SK-N-SH treated with all-trans-retinoic acid at 6 μM for 48 hours (cell line): ENCODE results near the gene PRR5L.
A peak's percentile ranks its signal among the peaks of the same experiment; 100 is the strongest.

ENCODE experiments used
- ATAC-seq: fragments of 200-7000 bp; cut with Tn5 transposase; 3 replicates; pipeline ENCODE4 v1.9.1; 2020; ENCODE audit warnings: mild to moderate bottlenecking, moderate library complexity
- ARNTL ChIP-seq: fragments of 450-650 bp; formaldehyde crosslinking; IDR thresholded peaks from 2 replicates; pipeline ENCODE4 v1.5.0; 2020; ENCODE audit warnings: low read depth, mild to moderate bottlenecking, moderate library complexity, borderline replicate concordance
- BACH2 ChIP-seq: fragments of 250-450 bp; sonication (Bioruptor Pico); IDR thresholded peaks from 2 replicates; pipeline ENCODE4 v1.9.0; 2021; ENCODE audit warnings: mild to moderate bottlenecking, borderline replicate concordance
- CSDC2 ChIP-seq: fragments of 250-450 bp; sonication (Bioruptor Pico); IDR thresholded peaks from 2 replicates; pipeline ENCODE4 v1.5.0; 2020; ENCODE audit warnings: mild to moderate bottlenecking, moderate library complexity
- ESRRG ChIP-seq: fragments of 250-450 bp; sonication (Bioruptor Pico); IDR thresholded peaks from 2 replicates; pipeline ENCODE4 v1.6.1; 2021; ENCODE audit warnings: mild to moderate bottlenecking
- GLIS3 ChIP-seq: fragments of 250-450 bp; sonication (Bioruptor Pico); IDR thresholded peaks from 2 replicates; pipeline ENCODE4 v1.5.0; 2020; ENCODE audit warnings: mild to moderate bottlenecking, moderate library complexity
- ISL1 ChIP-seq: fragments of 250-450 bp; sonication (Bioruptor Pico); IDR thresholded peaks from 2 replicates; pipeline ENCODE4 v2.1.2; 2022; ENCODE audit warnings: mild to moderate bottlenecking, moderate library complexity
- OSR1 ChIP-seq: fragments of 250-450 bp; sonication (Bioruptor Pico); IDR thresholded peaks from 2 replicates; pipeline ENCODE4 v1.8.0; 2022; ENCODE audit warnings: moderate library complexity, mild to moderate bottlenecking, inconsistent platforms
- PPARA ChIP-seq: fragments of 250-450 bp; sonication (Bioruptor Pico); IDR thresholded peaks from 2 replicates; pipeline ENCODE4 v1.5.0; 2020; ENCODE audit warnings: mild to moderate bottlenecking, borderline replicate concordance
- SNAI2 ChIP-seq: fragments of 250-450 bp; sonication (Bioruptor Pico); IDR thresholded peaks from 2 replicates; pipeline ENCODE4 v1.5.0; 2020; ENCODE audit warnings: mild to moderate bottlenecking, moderate library complexity
- TCF4 ChIP-seq: fragments of 250-450 bp; sonication (Bioruptor Pico); IDR thresholded peaks from 2 replicates; pipeline ENCODE4 v1.8.0; 2021; ENCODE audit warnings: mild to moderate bottlenecking, moderate library complexity, borderline replicate concordance
- TOX ChIP-seq: fragments of 250-450 bp; sonication (Bioruptor Pico); IDR thresholded peaks from 2 replicates; pipeline ENCODE4 v1.8.0; 2021; ENCODE audit warnings: mild to moderate bottlenecking, moderate library complexity, borderline replicate concordance
- ZFP30 ChIP-seq: fragments of 450-650 bp; formaldehyde crosslinking; IDR thresholded peaks from 2 replicates; pipeline ENCODE4 v1.5.0; 2022; ENCODE audit warnings: mild to moderate bottlenecking, moderate library complexity
- ZNF70 ChIP-seq: fragments of 450-650 bp; formaldehyde crosslinking; IDR thresholded peaks from 2 replicates; pipeline ENCODE4 v1.5.0; 2020; ENCODE audit warnings: mild to moderate bottlenecking, moderate library complexity
- ZNF8 ChIP-seq: fragments of 450-650 bp; formaldehyde crosslinking; IDR thresholded peaks from 2 replicates; pipeline ENCODE4 v1.5.0; 2020; ENCODE audit warnings: mild to moderate bottlenecking, moderate library complexity
- TF ChIP-seq, protein P1 (sequence below): fragments of 250-450 bp; sonication (Bioruptor Pico); IDR thresholded peaks from 2 replicates; pipeline ENCODE4 v1.8.0; 2020; ENCODE audit warnings: mild to moderate bottlenecking, moderate library complexity, borderline replicate concordance
- TF ChIP-seq, protein P2 (sequence below): fragments of 250-450 bp; sonication (Bioruptor Pico); IDR thresholded peaks from 2 replicates; pipeline ENCODE4 v1.5.1; 2020; ENCODE audit warnings: low read depth, mild to moderate bottlenecking, moderate library complexity
- TF ChIP-seq, protein P3 (sequence below): fragments of 250-450 bp; sonication (Bioruptor Pico); IDR thresholded peaks from 2 replicates; pipeline ENCODE4 v1.5.0; 2020; ENCODE audit warnings: mild to moderate bottlenecking, moderate library complexity
- TF ChIP-seq, protein P4 (sequence below): fragments of 250-450 bp; sonication (Bioruptor Pico); IDR thresholded peaks from 2 replicates; pipeline ENCODE4 v1.8.0; 2021; ENCODE audit warnings: low read depth, mild to moderate bottlenecking, moderate library complexity, borderline replicate concordance

The PRR5L gene

DNA sequence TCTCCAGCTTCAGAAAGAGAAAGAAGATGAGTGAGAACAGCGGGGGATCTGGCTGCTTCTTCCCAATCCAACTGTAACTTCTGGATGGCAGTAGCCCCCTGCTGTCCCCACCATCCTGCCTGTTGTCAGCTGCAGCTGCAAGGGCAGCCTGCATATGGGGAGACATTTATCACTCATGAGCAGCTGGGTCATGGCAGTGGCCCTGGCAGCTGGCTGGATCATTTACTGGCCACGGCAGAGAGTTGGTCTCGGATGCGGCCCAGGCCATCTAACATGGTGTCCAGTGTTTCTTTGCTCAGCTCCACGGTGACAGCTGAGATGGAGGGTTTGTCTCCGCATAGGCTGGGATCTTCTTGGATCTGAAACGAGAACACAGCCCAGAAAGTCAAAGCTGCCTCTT lies 21.7 kb upstream of the PRR5L start (continued):
- TF ChIP-seq TOX (no peak), ZFP30 (CRISPR knock-in tag) (no peak), ARNTL (no peak), SNAI2 (CRISPR knock-in tag) (no peak)
- TF ChIP-seq, protein P1, sequence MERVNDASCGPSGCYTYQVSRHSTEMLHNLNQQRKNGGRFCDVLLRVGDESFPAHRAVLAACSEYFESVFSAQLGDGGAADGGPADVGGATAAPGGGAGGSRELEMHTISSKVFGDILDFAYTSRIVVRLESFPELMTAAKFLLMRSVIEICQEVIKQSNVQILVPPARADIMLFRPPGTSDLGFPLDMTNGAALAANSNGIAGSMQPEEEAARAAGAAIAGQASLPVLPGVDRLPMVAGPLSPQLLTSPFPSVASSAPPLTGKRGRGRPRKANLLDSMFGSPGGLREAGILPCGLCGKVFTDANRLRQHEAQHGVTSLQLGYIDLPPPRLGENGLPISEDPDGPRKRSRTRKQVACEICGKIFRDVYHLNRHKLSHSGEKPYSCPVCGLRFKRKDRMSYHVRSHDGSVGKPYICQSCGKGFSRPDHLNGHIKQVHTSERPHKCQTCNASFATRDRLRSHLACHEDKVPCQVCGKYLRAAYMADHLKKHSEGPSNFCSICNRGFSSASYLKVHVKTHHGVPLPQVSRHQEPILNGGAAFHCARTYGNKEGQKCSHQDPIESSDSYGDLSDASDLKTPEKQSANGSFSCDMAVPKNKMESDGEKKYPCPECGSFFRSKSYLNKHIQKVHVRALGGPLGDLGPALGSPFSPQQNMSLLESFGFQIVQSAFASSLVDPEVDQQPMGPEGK (CRISPR knock-in tag): no peak

DNA sequence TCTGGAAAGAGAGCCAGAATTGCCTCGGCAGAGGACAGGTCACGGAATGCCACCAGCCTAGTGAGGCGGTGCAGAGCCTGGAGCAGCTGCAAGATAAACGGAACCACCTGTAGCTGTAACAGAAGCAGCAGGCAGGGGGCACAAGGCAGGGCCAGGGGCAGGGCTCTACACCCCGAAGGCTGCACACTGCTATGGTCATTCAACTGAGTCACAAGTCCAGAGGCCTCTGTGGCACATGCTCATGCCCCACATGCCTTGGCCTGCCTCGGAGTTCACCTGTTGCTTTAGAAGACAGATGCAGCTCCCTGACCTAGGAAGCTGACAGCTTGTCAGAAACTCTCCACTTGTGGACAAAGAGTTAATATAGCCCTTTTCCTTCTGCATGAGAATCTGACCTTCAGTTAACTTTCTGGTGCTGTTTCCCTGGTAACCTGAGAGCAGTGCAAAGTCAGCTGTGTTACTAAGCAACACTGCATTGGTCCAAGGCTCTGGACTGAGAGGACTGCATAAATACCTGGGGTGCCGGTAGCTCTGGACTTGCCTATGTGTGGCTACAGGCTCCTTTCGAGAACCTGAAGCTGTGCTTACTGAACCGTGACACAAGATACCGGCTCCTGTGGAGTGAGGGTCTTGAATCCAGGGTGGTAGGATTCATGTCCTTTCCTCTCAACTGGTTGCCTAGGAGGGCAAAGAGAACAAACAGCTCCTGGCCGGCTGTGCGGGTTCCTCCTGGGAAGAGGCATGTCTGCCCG lies 17.4 kb upstream of the PRR5L start:
- TF ChIP-seq TCF4 (CRISPR knock-in tag): no peak
- no peak for TF ChIP-seq BACH2
- TF ChIP-seq, protein P2, sequence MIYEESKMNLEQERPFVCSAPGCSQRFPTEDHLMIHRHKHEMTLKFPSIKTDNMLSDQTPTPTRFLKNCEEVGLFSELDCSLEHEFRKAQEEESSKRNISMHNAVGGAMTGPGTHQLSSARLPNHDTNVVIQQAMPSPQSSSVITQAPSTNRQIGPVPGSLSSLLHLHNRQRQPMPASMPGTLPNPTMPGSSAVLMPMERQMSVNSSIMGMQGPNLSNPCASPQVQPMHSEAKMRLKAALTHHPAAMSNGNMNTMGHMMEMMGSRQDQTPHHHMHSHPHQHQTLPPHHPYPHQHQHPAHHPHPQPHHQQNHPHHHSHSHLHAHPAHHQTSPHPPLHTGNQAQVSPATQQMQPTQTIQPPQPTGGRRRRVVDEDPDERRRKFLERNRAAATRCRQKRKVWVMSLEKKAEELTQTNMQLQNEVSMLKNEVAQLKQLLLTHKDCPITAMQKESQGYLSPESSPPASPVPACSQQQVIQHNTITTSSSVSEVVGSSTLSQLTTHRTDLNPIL: no peak
- no peak for TF ChIP-seq OSR1 (CRISPR knock-in tag)
- TF ChIP-seq ZNF8 (CRISPR knock-in tag): no peak
- no peak for TF ChIP-seq PPARA (CRISPR knock-in tag)
- no peak for TF ChIP-seq ZNF70 (CRISPR knock-in tag)
- no peak for TF ChIP-seq GLIS3 (CRISPR knock-in tag)
- TF ChIP-seq, protein P3, sequence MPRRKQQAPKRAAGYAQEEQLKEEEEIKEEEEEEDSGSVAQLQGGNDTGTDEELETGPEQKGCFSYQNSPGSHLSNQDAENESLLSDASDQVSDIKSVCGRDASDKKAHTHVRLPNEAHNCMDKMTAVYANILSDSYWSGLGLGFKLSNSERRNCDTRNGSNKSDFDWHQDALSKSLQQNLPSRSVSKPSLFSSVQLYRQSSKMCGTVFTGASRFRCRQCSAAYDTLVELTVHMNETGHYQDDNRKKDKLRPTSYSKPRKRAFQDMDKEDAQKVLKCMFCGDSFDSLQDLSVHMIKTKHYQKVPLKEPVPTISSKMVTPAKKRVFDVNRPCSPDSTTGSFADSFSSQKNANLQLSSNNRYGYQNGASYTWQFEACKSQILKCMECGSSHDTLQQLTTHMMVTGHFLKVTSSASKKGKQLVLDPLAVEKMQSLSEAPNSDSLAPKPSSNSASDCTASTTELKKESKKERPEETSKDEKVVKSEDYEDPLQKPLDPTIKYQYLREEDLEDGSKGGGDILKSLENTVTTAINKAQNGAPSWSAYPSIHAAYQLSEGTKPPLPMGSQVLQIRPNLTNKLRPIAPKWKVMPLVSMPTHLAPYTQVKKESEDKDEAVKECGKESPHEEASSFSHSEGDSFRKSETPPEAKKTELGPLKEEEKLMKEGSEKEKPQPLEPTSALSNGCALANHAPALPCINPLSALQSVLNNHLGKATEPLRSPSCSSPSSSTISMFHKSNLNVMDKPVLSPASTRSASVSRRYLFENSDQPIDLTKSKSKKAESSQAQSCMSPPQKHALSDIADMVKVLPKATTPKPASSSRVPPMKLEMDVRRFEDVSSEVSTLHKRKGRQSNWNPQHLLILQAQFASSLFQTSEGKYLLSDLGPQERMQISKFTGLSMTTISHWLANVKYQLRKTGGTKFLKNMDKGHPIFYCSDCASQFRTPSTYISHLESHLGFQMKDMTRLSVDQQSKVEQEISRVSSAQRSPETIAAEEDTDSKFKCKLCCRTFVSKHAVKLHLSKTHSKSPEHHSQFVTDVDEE (CRISPR knock-in tag): no peak
- TF ChIP-seq SNAI2 (CRISPR knock-in tag): no peak
- no peak for TF ChIP-seq TOX
- no peak for TF ChIP-seq CSDC2 (CRISPR knock-in tag)
- TF ChIP-seq, protein P1 (CRISPR knock-in tag): no peak
- TF ChIP-seq ARNTL: no peak
- TF ChIP-seq ISL1 (CRISPR knock-in tag): no peak
- TF ChIP-seq ESRRG (CRISPR knock-in tag): no peak
- TF ChIP-seq, protein P4, sequence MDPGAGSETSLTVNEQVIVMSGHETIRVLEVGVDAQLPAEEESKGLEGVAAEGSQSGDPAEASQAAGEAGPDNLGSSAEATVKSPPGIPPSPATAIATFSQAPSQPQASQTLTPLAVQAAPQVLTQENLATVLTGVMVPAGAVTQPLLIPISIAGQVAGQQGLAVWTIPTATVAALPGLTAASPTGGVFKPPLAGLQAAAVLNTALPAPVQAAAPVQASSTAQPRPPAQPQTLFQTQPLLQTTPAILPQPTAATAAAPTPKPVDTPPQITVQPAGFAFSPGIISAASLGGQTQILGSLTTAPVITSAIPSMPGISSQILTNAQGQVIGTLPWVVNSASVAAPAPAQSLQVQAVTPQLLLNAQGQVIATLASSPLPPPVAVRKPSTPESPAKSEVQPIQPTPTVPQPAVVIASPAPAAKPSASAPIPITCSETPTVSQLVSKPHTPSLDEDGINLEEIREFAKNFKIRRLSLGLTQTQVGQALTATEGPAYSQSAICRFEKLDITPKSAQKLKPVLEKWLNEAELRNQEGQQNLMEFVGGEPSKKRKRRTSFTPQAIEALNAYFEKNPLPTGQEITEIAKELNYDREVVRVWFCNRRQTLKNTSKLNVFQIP: no peak
- peak; percentile 37; the same call in 2 of the 3 replicates for ATAC-seq

DNA sequence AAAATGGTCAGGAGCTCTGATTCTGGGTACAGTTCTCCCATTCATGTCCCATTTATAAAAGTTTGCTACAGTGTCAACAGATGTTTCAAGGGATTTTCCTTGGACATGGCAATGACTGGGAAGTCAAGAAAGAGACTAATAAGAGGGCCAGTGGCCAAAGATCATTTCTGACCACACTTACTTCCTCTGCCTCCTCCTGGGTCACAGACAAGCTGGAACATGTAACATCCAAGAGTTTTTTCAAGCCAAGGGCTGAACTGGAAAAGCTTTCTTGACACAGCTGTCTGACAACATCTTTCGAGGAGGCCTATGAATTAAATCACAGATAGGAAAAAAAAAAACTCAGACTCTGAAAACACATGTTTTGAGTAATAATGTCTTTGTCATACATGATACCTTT lies 15.6 kb upstream of the PRR5L start:
- no peak for TF ChIP-seq TOX
- no peak for TF ChIP-seq BACH2
- TF ChIP-seq ESRRG (CRISPR knock-in tag): no peak
- no peak for TF ChIP-seq ZFP30 (CRISPR knock-in tag)

DNA sequence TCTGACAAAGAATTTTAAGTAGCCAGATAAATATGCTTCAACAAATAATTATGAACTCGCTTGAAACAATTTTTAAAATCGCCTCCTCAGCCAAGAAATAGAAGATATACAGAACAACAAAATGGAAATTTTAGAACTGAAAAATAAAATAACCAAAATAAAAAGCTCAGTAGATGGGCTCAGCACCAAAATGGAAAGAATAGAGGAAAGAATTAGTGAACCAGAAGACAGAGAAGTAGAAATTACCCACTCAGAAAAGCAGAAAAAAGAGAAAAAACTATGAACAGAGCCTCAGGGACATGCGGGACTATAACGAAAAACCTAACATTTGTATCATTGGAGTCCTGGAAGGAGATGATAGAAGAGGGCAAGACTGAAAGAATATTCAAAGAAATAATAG lies 14.2 kb upstream of the PRR5L start:
- no peak for ATAC-seq
- TF ChIP-seq TCF4 (CRISPR knock-in tag): no peak
- TF ChIP-seq, protein P4: no peak
- TF ChIP-seq ZFP30 (CRISPR knock-in tag): peak; percentile 85
- TF ChIP-seq, protein P1 (CRISPR knock-in tag): no peak

More for the DNA sequence above, 15.6 kb upstream of the PRR5L start:
- ATAC-seq: no peak
